ENCODE measurements around the gene MDGA2. TPM values are rescaled to one million over a fixed set of nuclear protein-coding genes. Genes with fewer than 3 reads are reported as not detected.

The MDGA2 gene
- total and polyA plus RNA-seq, 2 of the 8 experiments (the other 6 are each of a cell fraction or from before 2014, with no cell fraction given), result 0.11 to 0.69 TPM

DNA sequence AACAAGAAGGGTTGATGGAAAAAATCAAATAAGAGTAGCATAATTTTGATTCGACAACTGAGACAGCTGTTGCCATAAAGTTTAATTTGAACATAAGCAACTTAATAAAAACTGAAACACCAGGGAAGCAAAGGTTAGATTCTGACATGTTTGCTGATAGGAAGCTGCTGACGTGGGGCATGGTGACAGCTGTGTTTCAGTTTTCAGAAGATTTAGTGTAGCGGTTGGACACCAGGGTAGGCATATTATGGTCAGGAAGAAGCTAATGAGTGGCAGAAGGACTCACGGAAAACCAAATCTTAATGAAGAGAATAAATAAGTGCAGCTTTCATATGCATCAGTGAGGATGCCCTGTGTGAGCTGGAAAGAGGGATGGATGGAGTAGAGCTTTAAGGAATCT lies 687.1 kb downstream of the MDGA2 start:
- no peak overlapping the region for H2AK5ac ChIP-seq (ENCODE audit: low read depth, low read length)
- H3K79me1 ChIP-seq (ENCODE audit: low read depth, low read length), result no peaks in the 10 kb centered on the region
- CTCF ChIA-PET (ENCODE audit: partially characterized antibody), result interaction anchor here (0.5 kb wide), 1 partner anchor 15 kb away, joined by 3 read pairs; no protein-coding TSS in a partner anchor
- no peak overlapping the region for H3K56ac ChIP-seq (replicated peaks; ENCODE audit: insufficient read length, low read depth, low read length)
- H4K91ac ChIP-seq (replicated peaks; ENCODE audit: insufficient read length, low read length), result no peak overlapping the region
- no peak overlapping the region for H2BK5ac ChIP-seq (ENCODE audit: low read depth, low read length)
- H3K9ac ChIP-seq (replicated peaks in 1 of 4; ENCODE audit: extremely low read depth in 1 of 4, low read depth in 3 of 4, low read length in 3 of 4), result no peak overlapping the region
- H3K23ac ChIP-seq (ENCODE audit: insufficient read length), result no peak overlapping the region
- FAIRE-seq, result no peak
- H3K4ac ChIP-seq (replicated peaks; ENCODE audit: insufficient read length, low read depth, low read length), result no peak overlapping the region
- no peak overlapping the region for H3K14ac ChIP-seq (ENCODE audit: insufficient read length)
- DNase-seq (ENCODE audit: low read depth in 1 of 2, low spot score in 2 of 2), result no peak
- POLR2A ChIA-PET (ENCODE audit: partially characterized antibody), result no interaction called here
- H3K23me2 ChIP-seq (ENCODE audit: low read depth, low read length), result no peaks in the 10 kb centered on the region
- no peaks in the 10 kb centered on the region for H3K79me2 ChIP-seq (ENCODE audit: control insufficient read depth in 1 of 2, insufficient read depth in 2 of 2, low read length in 2 of 2)
- no peaks in the 10 kb centered on the region for H3K9me3 ChIP-seq (ENCODE audit: insufficient read depth in 2 of 2, low read depth in 1 of 2, low read length in 1 of 2)
- no peaks in the 10 kb centered on the region for H3K27me3 ChIP-seq (replicated peaks in 1 of 4; ENCODE audit: control insufficient read depth in 3 of 4, extremely low read depth in 1 of 4, insufficient read depth in 3 of 4, low read length in 3 of 4)
- H2BK12ac ChIP-seq (ENCODE audit: low read depth, low read length), result no peak overlapping the region
- no peak overlapping the region for H3K27ac ChIP-seq (ENCODE audit: low read depth, low read length)
- H3K4me1 ChIP-seq (replicated peaks in 1 of 4; ENCODE audit: control insufficient read depth in 3 of 4, insufficient read depth in 4 of 4, low read length in 3 of 4), result peaks cover 0 to 3% (median 0%) of the 10 kb centered on the region in 4 experiments; a peak in 1 of 7 replicates
- 89% methylated on average over 4 of the region's 4 CpGs; no CpG with 5 or more reads in 1 of the 2 experiments for WGBS, 2 experiments (ENCODE audit: extremely low coverage in 1 of 2, insufficient coverage in 1 of 2, insufficient read length in 1 of 2, insufficient replicate concordance in 2 of 2, low coverage in 1 of 2, low lambda C conversion rate in 2 of 2, missing lambda C conversion rate in 1 of 2)
- H3K18ac ChIP-seq (ENCODE audit: extremely low read depth, low read length), result no peak overlapping the region
- TF ChIP-seq EP300 (IDR thresholded peaks at IDR 0.05; ENCODE audit: borderline replicate concordance in 1 of 2, low read depth in 2 of 2, low read length in 2 of 2) (no peak), TCF12 (IDR thresholded peaks at IDR 0.05; ENCODE audit: low read depth, low read length) (no peak), KDM5A (IDR thresholded peaks at IDR 0.05; ENCODE audit: low read length) (no peak), EGR1 (IDR thresholded peaks at IDR 0.05; ENCODE audit: borderline replicate concordance, low read depth, low read length) (no peak), CTBP2 (IDR thresholded peaks at IDR 0.05; ENCODE audit: borderline replicate concordance, insufficient read depth, insufficient read length, low read length) (no peak)
- TF ChIP-seq, protein P1, sequence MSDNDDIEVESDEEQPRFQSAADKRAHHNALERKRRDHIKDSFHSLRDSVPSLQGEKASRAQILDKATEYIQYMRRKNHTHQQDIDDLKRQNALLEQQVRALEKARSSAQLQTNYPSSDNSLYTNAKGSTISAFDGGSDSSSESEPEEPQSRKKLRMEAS (IDR thresholded peaks at IDR 0.05), result no peak
- no peak overlapping the region for H4K5ac ChIP-seq (ENCODE audit: insufficient read length, low read depth, low read length)
- no peaks in the 10 kb centered on the region for H4K20me1 ChIP-seq (replicated peaks in 1 of 2; ENCODE audit: control insufficient read depth in 1 of 2, insufficient read depth in 2 of 2, low read length in 2 of 2)
- H3K4me2 ChIP-seq (ENCODE audit: insufficient read depth in 1 of 2, low read depth in 2 of 2, low read length in 2 of 2), result no peak overlapping the region
- H2BK120ac ChIP-seq (replicated peaks; ENCODE audit: low read depth, low read length), result no peak overlapping the region
- H2BK15ac ChIP-seq (ENCODE audit: low read length), result no peak overlapping the region
- no peak overlapping the region for H2AFZ ChIP-seq (ENCODE audit: low read length)
- H3K4me3 ChIP-seq (ENCODE audit: extremely low read depth in 1 of 4, insufficient read depth in 2 of 4, low read depth in 3 of 4, low read length in 4 of 4), result no peak overlapping the region
- no peak overlapping the region for H2BK20ac ChIP-seq (ENCODE audit: low read length)
- no peak overlapping the region for H4K8ac ChIP-seq (ENCODE audit: extremely low read depth, insufficient read depth, low read length)
- no peaks in the 10 kb centered on the region for H3K36me3 ChIP-seq (ENCODE audit: control insufficient read depth in 2 of 4, insufficient read depth in 4 of 4, low read length in 3 of 4)

Measured in H1 (cell line).